GM12864 (cell line): ENCODE results near the gene HSD3B7.
"Not testable (repeated sequence)": the region's sequence is repeated elsewhere in the genome, so short reads cannot be mapped to it uniquely, and the experiment has no call there.

Source experiments
- DNase-seq: peaks from one replicate; pipeline ENCODE4 v3.0.0-alpha.2; 2011; ENCODE audit warnings: low read depth
- H3K4me3 ChIP-seq: 2 replicates; pipeline ENCODE4 v1.5.1; 2011; ENCODE audit warnings: mild to moderate bottlenecking, low read depth, low read length, control low read depth
- CTCF ChIP-seq: IDR thresholded peaks from 2 replicates; pipeline ENCODE4 v1.5.1; 2011; ENCODE audit warnings: low read depth, mild to moderate bottlenecking, moderate library complexity, low read length, control low read depth, inconsistent platforms; ENCODE audit errors: missing control alignments

HSD3B7 gene

DNA sequence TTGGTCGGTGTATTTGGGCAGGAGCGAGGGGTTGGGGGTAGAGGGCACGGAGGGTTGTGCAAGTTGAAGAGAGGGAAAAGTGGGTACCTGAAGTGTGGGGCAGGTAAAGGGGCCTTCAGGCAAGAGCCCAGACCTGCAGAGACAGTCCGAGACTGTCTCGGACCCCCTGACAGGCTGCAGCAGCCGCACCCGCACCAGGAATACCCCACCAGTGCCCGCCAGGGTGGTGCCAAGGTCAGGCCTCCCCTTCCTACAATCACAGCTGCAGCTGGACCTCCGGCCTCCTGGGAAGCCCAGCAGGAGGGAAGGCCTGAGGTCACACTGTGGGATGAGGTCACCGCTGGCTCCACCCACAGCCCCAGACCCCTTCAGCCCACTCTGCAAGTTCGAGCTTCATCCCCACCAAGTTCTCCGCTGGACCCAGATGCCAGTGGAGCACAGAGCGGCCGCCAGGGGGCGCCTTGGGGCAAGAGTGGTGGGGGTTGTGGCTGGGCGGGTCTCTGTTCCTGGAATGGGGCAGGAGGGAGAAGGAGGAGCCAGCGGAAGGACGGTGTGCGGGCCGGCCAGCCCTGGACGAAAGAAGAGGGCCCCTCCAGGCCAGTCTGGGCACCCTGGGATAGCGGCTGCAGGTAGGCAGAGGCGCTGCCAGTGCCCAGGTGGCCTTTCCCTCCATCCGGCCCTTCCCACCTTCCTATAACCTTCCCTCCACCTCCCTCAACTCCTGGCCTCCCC is at the start of gene HSD3B7:
TSS of gene HSD3B7 (plus strand) at position 539 of the 732 bp plus-strand sequence. CDS start 452 bp downstream, outside the sequence.
- peak; percentile 91 for TF ChIP-seq CTCF
- no peak for DNase-seq
- no peak within 1 kb of the TSS for H3K4me3 ChIP-seq

DNA sequence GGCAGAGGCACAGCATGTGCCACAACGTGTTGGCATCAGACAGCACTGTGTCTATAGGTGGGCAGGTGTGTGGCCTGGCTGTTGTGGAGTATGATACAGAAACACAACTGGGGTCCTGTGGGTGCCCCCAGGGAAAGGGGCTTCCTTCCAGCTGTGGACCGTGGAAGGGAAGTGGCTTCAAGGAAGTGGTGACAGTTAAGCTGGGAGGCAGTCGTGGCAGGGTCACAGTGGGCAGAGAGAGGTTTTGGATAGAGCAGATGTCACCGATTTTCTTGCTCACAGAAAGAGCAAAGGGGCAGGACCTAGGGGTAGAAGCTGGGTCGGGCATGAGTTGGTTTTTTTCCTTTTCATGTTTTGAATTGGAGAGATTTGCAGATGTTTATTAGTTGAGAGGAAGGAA is 47.3 kb upstream of the HSD3B7 start:
- no peak overlapping the region for H3K4me3 ChIP-seq
- DNase-seq, result no peak
- TF ChIP-seq CTCF, result no peak

DNA sequence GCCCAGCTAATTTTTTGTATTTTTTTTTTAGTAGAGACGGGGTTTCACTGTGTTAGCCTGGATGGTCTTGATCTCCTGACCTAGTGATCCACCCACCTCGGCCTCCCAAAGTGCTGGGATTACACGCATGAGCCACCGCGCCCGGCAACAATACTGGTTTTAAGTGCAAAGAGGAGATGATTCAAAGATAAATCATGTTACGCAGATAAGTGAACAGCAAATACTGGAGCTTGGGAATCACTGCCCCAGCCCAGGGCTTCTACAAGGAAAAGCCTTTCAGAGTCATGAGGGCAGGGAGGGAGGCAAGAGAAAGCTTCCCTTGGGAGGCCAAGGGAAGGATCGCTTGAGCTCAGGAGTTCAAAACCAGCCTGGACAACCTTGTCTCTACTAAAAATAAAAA is 45.4 kb upstream of the HSD3B7 start:
- not testable (repeated sequence) for H3K4me3 ChIP-seq, DNase-seq

DNA sequence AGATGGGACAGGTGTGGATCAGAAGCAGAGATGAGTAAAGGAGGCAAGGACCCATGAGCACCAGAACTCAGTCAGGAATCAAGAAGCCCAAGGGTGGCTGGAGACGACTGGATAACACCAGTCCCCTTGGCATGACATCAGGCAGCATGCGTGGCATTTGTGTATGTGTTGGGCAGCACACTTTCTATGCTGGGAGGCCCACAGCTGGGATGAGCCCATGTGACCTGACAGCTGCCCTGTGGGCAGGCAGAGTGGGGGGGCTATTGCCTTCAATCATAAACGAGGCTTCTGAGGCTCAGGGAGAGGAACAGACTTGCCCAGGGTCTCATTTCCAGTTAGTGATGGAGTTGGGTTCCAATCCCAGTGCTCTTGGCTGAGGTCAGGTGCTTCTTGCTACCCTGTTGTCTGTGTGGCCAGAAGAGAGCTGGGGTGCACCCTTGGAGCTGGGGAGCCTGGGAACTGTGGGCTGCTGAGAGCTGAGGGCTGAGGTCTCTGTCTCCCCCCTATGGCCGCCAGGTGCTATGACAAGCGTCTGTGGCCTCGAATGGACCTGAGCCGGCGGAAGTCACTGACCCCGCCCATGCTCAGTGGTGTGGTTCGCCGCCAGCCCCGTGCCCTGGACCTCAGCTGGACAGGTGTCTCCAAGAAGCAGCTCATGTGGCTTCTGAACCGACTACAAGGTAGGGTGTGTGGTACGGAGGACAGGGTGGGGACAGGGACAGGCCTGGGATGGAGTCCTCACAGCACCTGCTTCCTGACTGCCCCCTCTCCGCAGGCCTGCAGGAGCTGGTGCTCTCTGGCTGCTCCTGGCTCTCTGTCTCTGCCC is 43.2 kb upstream of the HSD3B7 start:
- no peak overlapping the region for H3K4me3 ChIP-seq

DNA sequence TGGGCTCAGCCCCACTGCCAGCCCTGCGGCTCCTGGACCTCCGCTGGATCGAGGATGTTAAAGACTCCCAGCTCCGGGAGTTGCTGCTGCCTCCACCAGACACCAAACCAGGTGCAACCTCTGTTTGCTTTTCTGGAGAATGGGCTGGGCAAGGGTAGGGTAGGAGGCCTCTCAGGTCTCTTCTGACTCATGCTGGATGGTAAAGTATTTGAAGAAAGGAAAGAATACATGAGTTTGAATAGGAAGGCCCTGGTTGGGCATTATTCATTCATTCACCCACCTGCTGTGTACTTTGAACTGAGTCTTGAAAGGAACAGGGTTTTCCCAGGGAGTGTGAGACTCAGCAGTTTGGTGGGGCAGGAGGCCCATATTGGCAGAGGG is 42.6 kb upstream of the HSD3B7 start:
- no peak for TF ChIP-seq CTCF

More for the DNA sequence above, 43.2 kb upstream of the HSD3B7 start:
- no peak for DNase-seq
- TF ChIP-seq CTCF, result peak; percentile 98

DNA sequence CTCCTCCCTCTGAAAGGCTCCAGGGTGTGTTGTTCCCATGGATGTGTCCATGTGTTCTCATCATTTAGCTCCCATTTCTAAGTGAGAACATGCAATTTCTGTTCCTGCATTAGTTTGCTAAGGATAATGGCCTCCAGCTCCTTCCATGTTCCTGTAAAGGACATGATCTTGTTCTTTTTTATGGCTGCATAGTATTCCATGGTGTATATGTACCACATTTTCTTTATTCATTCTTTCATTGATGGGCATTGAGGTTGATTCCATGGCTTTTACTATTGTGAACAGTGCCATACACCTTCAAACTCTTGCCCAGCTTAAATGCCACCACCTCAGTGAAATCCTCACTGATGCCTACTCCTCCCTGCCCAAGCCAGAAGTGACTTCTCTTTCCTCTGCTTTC is 40.7 kb upstream of the HSD3B7 start:
- no peak overlapping the region for H3K4me3 ChIP-seq
- no peak for TF ChIP-seq CTCF
- DNase-seq, result no peak

More for the DNA sequence above, 42.6 kb upstream of the HSD3B7 start:
- no peak overlapping the region for H3K4me3 ChIP-seq
- DNase-seq, result no peak

DNA sequence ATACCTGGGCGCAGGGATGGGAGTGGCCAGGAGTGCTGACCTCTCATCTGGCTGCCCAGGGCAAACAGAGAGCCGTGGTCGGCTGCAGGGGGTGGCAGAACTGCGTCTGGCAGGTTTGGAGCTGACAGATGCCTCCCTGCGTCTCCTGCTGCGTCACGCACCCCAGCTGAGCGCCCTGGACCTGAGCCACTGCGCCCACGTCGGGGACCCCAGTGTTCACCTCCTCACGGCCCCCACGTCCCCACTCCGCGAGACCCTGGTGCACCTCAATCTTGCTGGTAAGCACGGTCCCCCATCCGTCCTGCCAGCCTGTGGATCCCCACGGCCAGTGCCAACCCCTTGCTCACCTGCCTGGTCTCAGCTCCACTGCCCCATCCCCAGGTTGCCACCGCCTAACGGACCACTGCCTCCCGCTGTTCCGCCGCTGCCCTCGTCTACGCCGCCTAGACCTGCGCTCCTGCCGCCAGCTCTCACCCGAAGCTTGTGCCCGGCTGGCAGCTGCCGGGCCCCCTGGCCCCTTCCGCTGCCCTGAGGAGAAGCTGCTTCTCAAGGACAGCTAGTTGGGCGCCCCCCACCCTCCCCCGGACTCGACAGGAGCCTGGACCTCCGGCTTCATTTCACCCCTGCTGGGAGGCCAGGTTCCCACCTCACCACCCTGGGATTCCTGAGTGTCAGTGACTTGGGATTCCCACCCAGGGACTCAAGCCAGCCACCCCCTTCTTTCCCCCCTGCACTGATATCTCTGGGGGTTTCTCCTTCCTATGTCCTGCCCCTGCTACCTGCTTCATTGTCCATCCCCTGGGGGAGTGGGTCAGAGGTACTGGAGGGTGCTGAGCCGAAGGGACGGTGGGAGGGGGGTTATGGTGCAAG is 38.1 kb upstream of the HSD3B7 start:
- no peak for TF ChIP-seq CTCF
- H3K4me3 ChIP-seq, result no peak overlapping the region

More for the DNA sequence above, 38.1 kb upstream of the HSD3B7 start:
- no peak for DNase-seq
